ENCODE measurements around the gene KCNQ1.

DNA sequence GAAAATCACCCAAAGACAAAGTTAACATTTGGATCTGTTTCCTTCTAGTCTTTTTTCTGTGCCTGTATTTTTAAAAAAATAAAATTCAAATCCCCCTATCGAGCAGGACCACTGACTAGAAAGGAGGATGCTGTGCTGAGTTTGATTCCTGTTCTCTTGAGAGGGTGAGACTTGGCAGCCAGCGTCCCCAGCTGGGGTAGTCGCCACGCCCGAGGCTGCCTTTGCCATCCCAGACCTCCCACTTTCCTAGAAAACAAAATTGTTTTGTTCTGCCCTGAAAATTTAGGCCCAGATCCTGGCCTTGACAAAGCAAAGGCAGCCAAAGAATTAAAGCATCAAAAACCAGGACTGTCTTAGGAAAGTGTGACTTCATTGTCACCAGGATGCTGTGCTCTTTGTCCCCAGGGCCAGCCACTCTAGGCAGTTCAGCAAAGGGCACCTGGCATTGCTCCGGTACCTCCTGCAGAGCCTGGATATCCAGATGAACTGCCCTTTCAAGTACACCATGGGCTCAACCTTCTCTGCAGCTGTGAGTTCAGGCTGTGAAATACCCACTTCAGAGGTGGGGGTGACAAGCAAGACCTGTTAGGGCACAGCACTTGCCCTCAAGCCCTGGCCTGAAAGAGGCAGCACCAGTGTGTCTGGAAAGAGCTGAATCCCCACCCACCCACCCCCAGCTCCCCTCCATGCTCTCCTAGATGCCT is 210.4 kb downstream of the KCNQ1 start:
- TF ChIP-seq, protein P1, sequence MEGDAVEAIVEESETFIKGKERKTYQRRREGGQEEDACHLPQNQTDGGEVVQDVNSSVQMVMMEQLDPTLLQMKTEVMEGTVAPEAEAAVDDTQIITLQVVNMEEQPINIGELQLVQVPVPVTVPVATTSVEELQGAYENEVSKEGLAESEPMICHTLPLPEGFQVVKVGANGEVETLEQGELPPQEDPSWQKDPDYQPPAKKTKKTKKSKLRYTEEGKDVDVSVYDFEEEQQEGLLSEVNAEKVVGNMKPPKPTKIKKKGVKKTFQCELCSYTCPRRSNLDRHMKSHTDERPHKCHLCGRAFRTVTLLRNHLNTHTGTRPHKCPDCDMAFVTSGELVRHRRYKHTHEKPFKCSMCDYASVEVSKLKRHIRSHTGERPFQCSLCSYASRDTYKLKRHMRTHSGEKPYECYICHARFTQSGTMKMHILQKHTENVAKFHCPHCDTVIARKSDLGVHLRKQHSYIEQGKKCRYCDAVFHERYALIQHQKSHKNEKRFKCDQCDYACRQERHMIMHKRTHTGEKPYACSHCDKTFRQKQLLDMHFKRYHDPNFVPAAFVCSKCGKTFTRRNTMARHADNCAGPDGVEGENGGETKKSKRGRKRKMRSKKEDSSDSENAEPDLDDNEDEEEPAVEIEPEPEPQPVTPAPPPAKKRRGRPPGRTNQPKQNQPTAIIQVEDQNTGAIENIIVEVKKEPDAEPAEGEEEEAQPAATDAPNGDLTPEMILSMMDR (IDR thresholded peaks at IDR 0.05), result no peak
- no peak for TF ChIP-seq POLR2A (IDR thresholded peaks at IDR 0.05)

Measured in body of pancreas (tissue), 4 donors.